Natural killer cell (primary cell): ENCODE measurements around the gene HK2. TPM values are rescaled to one million over a fixed set of nuclear protein-coding genes. Genes with fewer than 3 reads are reported as not detected.

ENCODE experiments used
- ATAC-seq, 3 donors: fragments of 150-1000 bp in 2 of 3; fragments of 200-7000 bp in 1 of 3; cut with Tn5 transposase; 1 replicate in 1 of 3; 2 replicates in 2 of 3; pipeline ENCODE4 v1.10.0; 2021; ENCODE audit warnings: mild to moderate bottlenecking in 2 of 3, moderate library complexity in 2 of 3
- DNase-seq, 2 donors: peaks; one replicate each; pipeline versions ENCODE4 v3.0.0 to v3.0.0-alpha.2; 2013 to 2021; ENCODE audit warnings: mixed read lengths in 1 of 2
- H3K27ac ChIP-seq: one replicate; pipeline ENCODE4 v1.5.1; 2013; ENCODE audit warnings: mild to moderate bottlenecking, low read length
- H3K27me3 ChIP-seq: one replicate; pipeline ENCODE4 v1.6.1; 2013; ENCODE audit warnings: low read length; ENCODE audit not compliant: control insufficient read depth, insufficient read depth
- H3K36me3 ChIP-seq: one replicate; pipeline ENCODE4 v1.6.1; 2013; ENCODE audit warnings: low read length; ENCODE audit not compliant: control insufficient read depth, insufficient read depth
- H3K4me1 ChIP-seq: one replicate; pipeline ENCODE4 v1.6.1; 2013; ENCODE audit warnings: low read length; ENCODE audit not compliant: control insufficient read depth, insufficient read depth
- H3K4me3 ChIP-seq: one replicate; pipeline ENCODE4 v1.5.1; 2013; ENCODE audit warnings: low read length
- H3K9me3 ChIP-seq: one replicate; pipeline ENCODE4 v1.6.1; 2013; ENCODE audit warnings: low read length; ENCODE audit not compliant: control insufficient read depth, insufficient read depth
- H3K27ac Mint-ChIP-seq, 2 donors: one replicate each; pipeline ENCODE4 v1.8.0; 2022; ENCODE audit warnings: mild to moderate bottlenecking in 2 of 2, mixed read lengths in 2 of 2, moderate library complexity in 1 of 2
- H3K27me3 Mint-ChIP-seq, 2 donors: one replicate each; pipeline ENCODE4 v1.8.0; 2022; ENCODE audit warnings: low read depth in 2 of 2, mixed read lengths in 2 of 2
- H3K36me3 Mint-ChIP-seq: one replicate; pipeline ENCODE4 v1.8.0; 2022; ENCODE audit warnings: mixed read lengths
- H3K4me1 Mint-ChIP-seq, 2 donors: one replicate each; pipeline ENCODE4 v1.8.0; 2022; ENCODE audit warnings: mixed read lengths in 2 of 2
- H3K4me3 Mint-ChIP-seq: one replicate; pipeline ENCODE4 v1.8.0; 2022; ENCODE audit warnings: mild to moderate bottlenecking, moderate library complexity, mixed read lengths
- H3K9me3 Mint-ChIP-seq, 2 donors: one replicate each; pipeline ENCODE4 v1.8.0; 2022; ENCODE audit warnings: mixed read lengths in 2 of 2
- CTCF ChIP-seq: fragments of 200-600 bp; IDR thresholded peaks from one replicate; pipeline ENCODE4 v1.8.0; 2022; ENCODE audit warnings: antibody characterized with exemption
- WGBS: methylation state at CpG from one replicate; pipeline ENCODE4 v1.1.7; 2013; ENCODE audit warnings: missing lambda C conversion rate; ENCODE audit not compliant: insufficient coverage; 5-methylcytosine and 5-hydroxymethylcytosine counted together
- intact Hi-C: fragments of 100-400 bp; cut with micrococcal nuclease; formaldehyde crosslinking; loops from one replicate; pipeline ENCODE4 v1.14.2; 2022
- total RNA-seq, 4 donors: library from RNA; stranded (reverse); fragments of 120-200 nt in 1 of 4; gene quantifications; one replicate each; pipeline versions ENCODE4 v1.2.3 to v1.2.4, GENCODE V29; 2013 to 2022

Gene HK2
- total RNA-seq, 3 donors from 2014 or later (not counting 1 experiment from before 2014, with no cell fraction given): 1.6 to 9.4 (median 3.5) TPM

- DNase-seq: no peak
- Mint-ChIP-seq H3K4me1 (peaks cover 0 to 4% of the 10 kb centered on the region in 2 donors), H3K27ac (no peak overlapping the region), H3K4me3 (no peak overlapping the region), H3K36me3 (no peaks in the 10 kb centered on the region), H3K9me3 (no peaks in the 10 kb centered on the region), H3K27me3 (no peaks in the 10 kb centered on the region)
- TF ChIP-seq CTCF: no peak
- Histone ChIP-seq H3K27me3 (no peaks in the 10 kb centered on the region), H3K27ac (no peak overlapping the region), H3K36me3 (no peaks in the 10 kb centered on the region), H3K9me3 (no peaks in the 10 kb centered on the region), H3K4me3 (no peak overlapping the region), H3K4me1 (peaks cover under 1% of the 10 kb centered on the region)
- WGBS: 88% methylated on average over 10 of the region's 10 CpGs
- no peak for ATAC-seq
- intact Hi-C loops: no loop called here
Observed at GRCh38 chr2:74856004-74856578, 22.2 kb downstream of the HK2 start.

GRCh38 chr2:74856599-74856998, 22.7 kb downstream of the HK2 start:
- no peak overlapping the region for H3K27ac Mint-ChIP-seq
- H3K27ac ChIP-seq: no peak overlapping the region
- H3K4me1 ChIP-seq: no peaks in the 10 kb centered on the region
- H3K27me3 Mint-ChIP-seq: no peaks in the 10 kb centered on the region
- H3K4me3 ChIP-seq: no peak overlapping the region
- 95% methylated on average over 5 of the region's 5 CpGs for WGBS
- no peaks in the 10 kb centered on the region for H3K36me3 ChIP-seq
- DNase-seq (no peak), ATAC-seq (no peak)
- H3K4me3 Mint-ChIP-seq: no peak overlapping the region
- no peaks in the 10 kb centered on the region for H3K27me3 ChIP-seq
- no peaks in the 10 kb centered on the region for H3K36me3 Mint-ChIP-seq
- H3K9me3 Mint-ChIP-seq: no peaks in the 10 kb centered on the region
- intact Hi-C loops: no loop called here
- H3K9me3 ChIP-seq: no peaks in the 10 kb centered on the region
- peaks cover 0 to 4% of the 10 kb centered on the region in 2 donors for H3K4me1 Mint-ChIP-seq
- TF ChIP-seq CTCF: no peak

- Histone ChIP-seq H3K27me3 (no peaks in the 10 kb centered on the region), H3K4me1 (no peaks in the 10 kb centered on the region), H3K36me3 (no peaks in the 10 kb centered on the region), H3K27ac (no peak overlapping the region), H3K4me3 (no peak overlapping the region), H3K9me3 (no peaks in the 10 kb centered on the region)
- ATAC-seq (no peak), DNase-seq (no peak)
- Mint-ChIP-seq H3K36me3 (no peaks in the 10 kb centered on the region), H3K4me1 (peaks cover 0 to 4% of the 10 kb centered on the region in 2 donors), H3K27ac (no peak overlapping the region), H3K27me3 (no peaks in the 10 kb centered on the region), H3K4me3 (no peak overlapping the region), H3K9me3 (no peaks in the 10 kb centered on the region)
- WGBS: 95% methylated on average over 4 of the region's 4 CpGs
- TF ChIP-seq CTCF: no peak
- intact Hi-C loops: no loop called here
Observed at GRCh38 chr2:74857215-74857614, 23.3 kb downstream of the HK2 start.

- 80% methylated on average over 8 of the region's 8 CpGs for WGBS
- Histone ChIP-seq H3K4me3 (no peak overlapping the region), H3K4me1 (no peaks in the 10 kb centered on the region), H3K27me3 (no peaks in the 10 kb centered on the region), H3K36me3 (no peaks in the 10 kb centered on the region), H3K9me3 (no peaks in the 10 kb centered on the region), H3K27ac (no peak overlapping the region)
- intact Hi-C loops: no loop called here
- no peak for ATAC-seq
- Mint-ChIP-seq H3K27me3 (no peaks in the 10 kb centered on the region), H3K4me1 (peaks cover 0 to 4% of the 10 kb centered on the region in 2 donors), H3K4me3 (no peak overlapping the region), H3K36me3 (no peaks in the 10 kb centered on the region), H3K27ac (no peak overlapping the region), H3K9me3 (no peaks in the 10 kb centered on the region)
- DNase-seq: no peak
- TF ChIP-seq CTCF: no peak
Observed at GRCh38 chr2:74857725-74858124, 23.8 kb downstream of the HK2 start.
